DMS153 (cell line): Measurements from ENCODE around the gene SESN2.

ENCODE experiments used
- DNase-seq: peaks from one replicate; lab custom pipeline; 2025; lab: John Stamatoyannopoulos, UW

Gene SESN2

DNA sequence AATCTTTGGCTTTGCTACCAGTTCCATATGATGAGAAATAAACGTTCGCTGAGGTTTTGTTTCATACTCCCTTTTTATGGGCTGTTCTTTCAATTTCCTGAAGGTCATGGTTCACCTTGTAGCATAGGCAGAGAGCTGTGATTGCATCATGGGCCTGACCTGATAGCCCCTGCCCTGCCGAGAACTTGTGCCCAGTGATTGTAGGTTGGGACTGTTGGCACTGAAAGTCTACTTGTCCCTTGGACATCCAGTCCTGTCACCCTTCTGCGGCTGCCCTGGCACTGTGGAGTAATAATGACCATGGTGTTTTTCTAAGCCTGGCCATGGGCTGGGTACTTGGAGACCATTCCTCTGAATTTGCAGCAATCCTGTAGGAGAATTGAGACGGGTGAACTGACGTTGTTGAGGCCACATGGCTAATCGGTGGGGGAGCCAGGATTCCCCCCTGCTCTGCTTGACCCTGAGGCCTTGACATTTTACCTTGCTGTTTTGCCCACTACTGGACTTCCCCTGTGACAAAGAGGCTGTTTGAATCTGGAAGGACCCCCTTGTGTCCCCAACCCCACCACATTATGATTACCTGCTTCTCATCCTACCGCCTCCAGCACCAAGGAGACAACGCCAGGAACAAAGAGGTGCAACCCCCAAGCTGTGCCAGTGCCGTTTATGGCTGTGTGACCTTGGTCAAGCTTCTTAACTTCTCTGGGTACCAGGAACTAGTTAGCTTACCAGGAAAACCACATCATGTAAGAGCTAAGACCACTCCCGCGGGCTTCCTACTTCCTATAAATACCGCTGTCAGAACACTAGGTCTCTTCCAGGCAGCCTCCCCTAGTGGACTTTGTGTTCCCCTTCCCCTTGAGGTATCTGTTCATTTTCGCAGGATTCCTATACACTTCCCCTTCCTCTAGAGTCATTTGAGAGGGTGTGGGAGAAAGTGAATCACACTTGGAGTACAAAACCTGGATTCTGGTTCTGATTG lies 23.4 kb downstream of the SESN2 start:
- DNase-seq = no peak

DNA sequence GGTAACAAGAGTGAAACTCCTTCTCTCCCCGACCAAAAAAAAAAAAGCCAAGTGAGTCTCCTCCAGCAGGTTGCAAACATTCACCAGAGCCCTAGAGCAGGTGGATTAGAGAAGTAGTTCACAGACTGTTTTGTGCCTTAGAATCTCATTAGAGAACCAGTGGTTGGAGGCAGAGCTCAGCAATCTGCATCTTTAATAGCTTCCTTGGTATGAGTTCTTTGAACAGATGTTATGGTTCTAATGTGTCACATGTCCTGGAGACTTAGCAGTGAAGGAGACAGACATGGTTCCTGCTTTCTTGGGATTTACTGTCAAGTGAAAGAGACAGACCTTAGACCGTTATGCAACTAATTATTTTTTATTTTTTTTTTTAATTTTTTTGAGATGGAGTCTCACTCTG lies 26.8 kb downstream of the SESN2 start:
- DNase-seq = no peak

DNA sequence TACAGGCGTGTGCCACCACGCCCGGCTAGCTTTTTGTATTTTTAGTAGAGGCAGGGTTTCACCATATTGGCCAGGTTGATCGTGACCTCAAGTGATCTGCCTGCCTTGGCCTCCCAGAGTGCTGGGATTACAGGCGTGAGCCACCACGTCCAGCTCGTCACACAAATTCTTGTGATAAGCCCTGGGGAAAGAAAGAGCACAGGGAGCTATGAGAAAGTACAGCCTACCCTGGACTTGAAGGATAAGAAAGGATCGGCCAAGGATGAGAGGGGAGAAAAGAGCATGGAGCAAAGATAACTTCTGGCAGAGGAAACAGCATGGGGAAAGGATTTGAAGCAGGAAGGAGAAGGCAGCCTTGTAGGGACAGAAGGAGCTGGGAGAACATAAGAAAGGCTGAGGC lies 29.2 kb downstream of the SESN2 start:
- no peak for DNase-seq

DNA sequence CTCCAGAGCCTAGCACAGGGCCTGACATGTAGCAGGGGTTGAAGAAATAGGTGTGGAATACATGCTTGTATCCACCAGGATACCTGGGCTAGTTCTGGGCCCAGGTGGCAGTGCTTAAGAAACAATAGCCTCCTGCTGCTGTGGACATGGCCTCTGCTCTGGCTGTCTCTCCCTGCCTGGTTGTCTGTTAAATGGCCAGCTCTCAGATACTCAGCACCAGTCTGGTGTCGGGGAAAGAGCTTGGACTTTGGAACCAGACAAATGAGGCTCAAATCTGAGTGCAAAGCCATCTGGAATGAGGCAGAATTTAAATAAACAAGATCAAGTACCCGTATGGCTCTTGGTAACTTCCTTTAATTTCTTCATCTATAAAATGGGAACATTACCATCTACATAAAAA lies 31.5 kb downstream of the SESN2 start:
- DNase-seq = no peak

GRCh38 chr1:28291711-28292110 lies 32.4 kb downstream of the SESN2 start:
- no peak for DNase-seq

DNA sequence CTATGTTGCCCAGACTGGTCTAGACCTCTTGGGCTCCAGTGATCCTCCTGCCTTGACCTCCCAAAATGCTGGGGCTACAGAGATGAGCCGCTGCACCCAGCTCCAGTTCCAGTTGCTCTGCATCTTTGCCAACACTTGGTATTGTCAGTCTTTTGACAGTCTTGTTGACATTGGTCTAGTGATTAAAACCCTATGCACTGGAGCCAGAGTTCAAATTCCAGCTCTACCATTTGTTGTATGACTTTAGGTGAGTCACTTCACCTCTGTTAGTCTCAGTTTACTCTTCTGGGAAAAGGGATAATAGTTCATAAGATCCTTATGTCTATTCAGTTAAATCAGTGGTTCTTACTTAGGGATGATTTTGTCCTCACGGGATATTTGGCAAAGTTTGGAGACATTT lies 36.6 kb downstream of the SESN2 start:
- no peak for DNase-seq

GRCh38 chr1:28296401-28297261 lies 37.3 kb downstream of the SESN2 start:
- no peak for DNase-seq

DNA sequence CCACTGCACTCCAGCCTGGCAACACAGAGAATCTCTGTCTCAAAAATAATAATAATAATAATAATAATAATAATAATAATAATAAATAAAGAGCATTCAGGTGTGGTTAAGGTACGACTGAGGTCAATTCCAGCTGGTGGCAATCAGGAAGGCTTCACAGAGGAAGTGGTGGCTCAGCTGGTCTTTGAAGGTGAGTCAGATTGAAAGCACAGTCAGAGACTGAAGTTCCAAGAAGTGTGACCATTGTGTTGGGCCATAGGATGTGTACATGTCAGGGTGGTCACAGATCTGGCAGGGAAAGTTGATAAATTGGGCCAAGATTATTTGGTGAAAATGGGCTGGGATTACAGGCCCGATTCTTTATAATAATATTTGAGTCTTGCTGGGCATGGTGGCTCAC lies 38.5 kb downstream of the SESN2 start:
- DNase-seq = no peak

- DNase-seq = no peak
Measured at GRCh38 chr1:28298438-28298837, 39.1 kb downstream of the SESN2 start.

GRCh38 chr1:28301368-28302174 lies 42.3 kb downstream of the SESN2 start:
- no peak for DNase-seq

- no peak for DNase-seq
Measured at GRCh38 chr1:28302247-28302646, 42.9 kb downstream of the SESN2 start.

DNA sequence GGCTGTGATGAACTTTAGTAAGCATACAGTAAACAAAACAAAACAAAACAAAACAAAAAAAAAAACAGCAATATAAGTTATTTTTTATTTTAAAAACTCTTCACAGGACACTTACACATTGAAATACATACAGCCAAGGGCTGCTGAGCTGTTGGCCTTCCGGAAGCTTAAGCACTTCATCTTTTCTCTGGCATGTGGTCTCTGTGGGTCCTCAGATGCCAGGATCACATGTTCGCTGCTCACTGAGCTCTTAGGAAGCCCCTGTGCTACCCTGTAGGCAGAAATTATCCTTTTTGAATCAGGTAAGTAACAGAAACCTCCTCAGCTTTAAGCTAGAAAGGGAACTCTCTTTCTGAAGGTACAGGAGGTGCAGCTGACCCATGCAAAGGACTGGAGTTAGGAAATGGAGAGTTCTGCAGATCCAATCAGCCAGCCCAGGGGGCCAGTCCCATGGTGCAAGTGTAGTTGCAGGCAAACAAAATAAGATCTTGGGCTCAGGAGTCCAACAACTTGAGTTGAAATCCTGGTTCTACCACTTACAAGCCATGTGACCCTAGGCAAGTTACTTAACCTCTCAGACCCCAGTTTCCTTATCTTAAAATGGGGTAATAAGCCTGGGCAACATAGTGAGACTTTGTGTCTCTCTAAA lies 47.1 kb downstream of the SESN2 start:
- DNase-seq = no peak

DNA sequence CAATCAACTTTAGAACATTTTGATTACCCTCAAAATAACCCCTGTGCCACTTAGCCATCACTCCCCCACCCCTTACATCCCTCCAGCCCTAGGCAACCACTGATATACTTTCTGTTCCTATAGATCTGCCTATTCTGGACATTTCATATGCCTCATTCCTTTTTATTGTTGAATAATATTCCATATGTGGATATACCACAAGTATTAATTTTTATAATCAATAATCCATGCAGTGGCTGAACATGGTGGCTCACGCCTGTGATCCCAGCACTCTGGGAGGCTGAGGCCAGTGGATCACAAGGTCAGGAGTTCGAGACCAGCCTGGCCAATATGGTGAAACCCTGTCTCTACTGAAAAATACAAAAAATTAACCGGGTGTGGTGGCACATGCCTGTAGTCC lies 49.4 kb downstream of the SESN2 start:
- no peak for DNase-seq

DNA sequence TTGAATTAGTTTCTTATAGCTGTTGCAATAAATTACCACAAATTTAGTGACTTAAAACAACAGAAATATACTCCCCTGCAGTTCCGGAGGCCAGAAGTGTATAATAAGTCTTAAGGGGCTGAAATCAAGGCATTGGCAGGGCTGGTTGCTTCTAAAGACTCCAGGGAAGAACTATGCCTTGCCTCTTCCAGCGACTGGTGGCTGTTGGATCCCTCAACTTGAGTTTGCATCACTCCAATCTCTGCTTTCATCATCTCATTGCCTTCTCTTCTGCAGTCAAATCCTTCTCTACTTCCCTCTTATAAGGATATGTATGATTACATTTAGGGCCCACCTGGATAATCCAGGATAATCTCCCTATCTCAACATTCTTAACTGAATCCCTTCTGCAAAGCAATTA lies 50.4 kb downstream of the SESN2 start:
- DNase-seq = no peak

GRCh38 chr1:28313702-28314546 lies 54.6 kb downstream of the SESN2 start:
- no peak for DNase-seq

- no peak for DNase-seq
Measured at GRCh38 chr1:28314547-28314941, 55.2 kb downstream of the SESN2 start.

DNA sequence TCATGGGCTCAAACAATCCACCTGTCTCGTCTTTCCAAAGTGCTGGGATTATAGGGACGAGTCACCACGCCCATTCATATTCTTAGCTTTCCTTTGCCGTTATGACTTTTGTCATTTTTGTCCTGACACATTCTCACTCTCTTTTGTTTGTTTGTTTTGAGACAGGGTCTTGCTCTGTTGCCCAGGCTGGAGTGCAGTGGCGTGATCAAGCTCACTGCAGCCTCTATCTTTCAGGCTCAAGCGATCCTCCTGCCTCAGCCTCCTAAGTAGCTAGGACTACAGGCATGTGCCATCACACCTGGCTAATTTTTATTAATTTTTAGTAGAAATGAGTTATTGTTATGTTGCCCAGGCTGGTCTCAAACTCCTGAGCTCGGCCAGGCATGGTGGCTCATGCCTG lies 57.7 kb downstream of the SESN2 start:
- DNase-seq = no peak

DNA sequence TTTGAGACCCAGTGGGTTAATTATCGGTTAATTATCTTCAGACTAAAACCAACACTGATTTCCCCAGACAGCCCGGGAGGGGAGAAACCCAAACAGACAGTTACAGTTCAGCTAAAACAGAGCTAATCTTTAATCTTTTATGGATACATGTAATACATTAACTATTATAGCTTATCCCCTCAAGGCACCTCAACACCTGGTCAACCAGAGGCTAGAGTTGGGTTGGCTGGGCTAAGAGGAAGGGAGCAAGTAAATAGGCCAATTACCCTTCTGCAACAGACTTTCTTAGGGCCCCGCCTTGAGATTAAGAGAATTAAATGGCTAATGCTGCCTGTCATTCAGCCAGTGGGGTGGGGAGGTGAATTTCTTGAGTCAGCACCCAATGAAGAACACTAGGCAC lies 62.9 kb downstream of the SESN2 start:
- DNase-seq = no peak

GRCh38 chr1:28323720-28324119 lies 64.4 kb downstream of the SESN2 start:
- DNase-seq = no peak

GRCh38 chr1:28326515-28326914 lies 67.2 kb downstream of the SESN2 start:
- no peak for DNase-seq

- no peak for DNase-seq
Measured at GRCh38 chr1:28326984-28327383, 67.7 kb downstream of the SESN2 start.
